K562 (cell line): Measurements from ENCODE around the gene H2BK1. TPM values are rescaled to one million over a fixed set of nuclear protein-coding genes. Genes with fewer than 3 reads are reported as not detected.

ENCODE experiments used
- ATAC-seq: fragments of 200-7000 bp; cut with Tn5 transposase; 3 replicates; pipeline ENCODE4 v1.9.1; 2020; ENCODE audit warnings: moderate library complexity
- BruUV-seq: library from RNA; stranded (reverse); fragments of 400-500 nt; replicated peaks from 2 replicates; lab custom pipeline; 2021; lab: Mats Ljungman, UMichigan
- CTCF ChIA-PET: fragments of 300-600 bp; formaldehyde crosslinking; extraction: SDS; loops from one replicate; lab custom pipeline; 2021; ENCODE audit warnings: low intra/inter-chr PET ratio; lab: Yijun Ruan, JAX
- POLR2A ChIA-PET: fragments of 300-600, 350-650 bp; sonication (Branson Sonifier 250); formaldehyde crosslinking; extraction: SDS; loops from one replicate; lab custom pipeline; 2021; ENCODE audit warnings: antibody characterized with exemption, inconsistent platforms; lab: Yijun Ruan, JAX
- DNase-seq, 4 experiments: peaks; one replicate each; pipeline versions ENCODE4 v3.0.0 to v3.0.0-alpha.2; 2011 to 2018; ENCODE audit warnings: low spot score in 3 of 4, mixed read lengths in 3 of 4; ENCODE audit errors: extremely low read depth in 1 of 4
- FAIRE-seq: peaks from 2 replicates; lab custom pipeline; 2011; peaks lifted over from hg19 to GRCh38; lab: Jason Lieb, UNC
- H2AFZ ChIP-seq: 2 replicates; pipeline ENCODE4 v1.6.0; 2011; ENCODE audit warnings: low read depth, low read length, control low read depth, inconsistent platforms
- H3K27ac ChIP-seq: fragments of 200-600 bp; 3 replicates; pipeline ENCODE4 v1.8.0; 2011; ENCODE audit warnings: low read depth, mild to moderate bottlenecking, control low read depth, inconsistent platforms, low read length, moderate library complexity, mixed read lengths; ENCODE audit errors: extremely low read depth
- H3K27me3 ChIP-seq, 2 experiments: fragments of 300-600 bp in 1 of 2; 2 replicates in 1 of 2; 3 replicates in 1 of 2; pipeline versions ENCODE4 v1.6.0 to v1.8.0; 2011; ENCODE audit warnings: inconsistent platforms in 2 of 2, low read length in 2 of 2, mild to moderate bottlenecking in 1 of 2, mixed read lengths in 1 of 2, moderate library complexity in 1 of 2; ENCODE audit not compliant: control insufficient read depth in 2 of 2, insufficient read depth in 2 of 2
- H3K36me3 ChIP-seq: fragments of 300-600 bp; 3 replicates; pipeline ENCODE4 v1.8.0; 2011; ENCODE audit warnings: mild to moderate bottlenecking, low read length, inconsistent platforms; ENCODE audit not compliant: control insufficient read depth, insufficient read depth
- H3K4me1 ChIP-seq, 2 experiments: fragments of 200-600 bp in 1 of 2; replicated peaks in 1 of 2; 2 replicates in 1 of 2; 3 replicates in 1 of 2; pipeline versions ENCODE4 v1.5.1 to v1.8.0; 2011; ENCODE audit warnings: inconsistent platforms in 2 of 2, low read length in 2 of 2, mild to moderate bottlenecking in 1 of 2, mixed read lengths in 1 of 2, moderate library complexity in 1 of 2; ENCODE audit not compliant: control insufficient read depth in 2 of 2, insufficient read depth in 2 of 2
- H3K4me2 ChIP-seq: 2 replicates; pipeline ENCODE4 v1.6.1; 2011; ENCODE audit warnings: low read length, control low read depth, inconsistent platforms, mixed read lengths; ENCODE audit not compliant: insufficient read depth
- H3K4me3 ChIP-seq: fragments of 200-600 bp; sonication (generic), shearing (Covaris generic); 2 replicates; pipeline ENCODE4 v1.5.1; 2016; ENCODE audit warnings: control low read depth, inconsistent platforms
- H3K79me2 ChIP-seq: fragments of 200-600 bp; 3 replicates; pipeline ENCODE4 v1.8.0; 2011; ENCODE audit warnings: low read length, inconsistent platforms; ENCODE audit not compliant: control insufficient read depth, insufficient read depth
- H3K9ac ChIP-seq, 2 experiments: 2 replicates each; pipeline versions ENCODE4 v1.6.0 to v1.6.1; 2011; ENCODE audit warnings: low read depth in 2 of 2, low read length in 2 of 2, control low read depth in 1 of 2, inconsistent platforms in 1 of 2, mild to moderate bottlenecking in 1 of 2, mixed read lengths in 1 of 2; ENCODE audit not compliant: insufficient read depth in 1 of 2
- H3K9me1 ChIP-seq: one replicate; pipeline ENCODE4 v1.6.0; 2011; ENCODE audit warnings: inconsistent platforms, mild to moderate bottlenecking, low read length, moderate library complexity; ENCODE audit not compliant: control insufficient read depth, insufficient read depth
- H3K9me3 ChIP-seq: replicated peaks from 2 replicates; pipeline ENCODE4 v1.5.1; 2011; ENCODE audit warnings: low read depth, low read length, inconsistent platforms; ENCODE audit not compliant: control insufficient read depth, insufficient read depth
- H4K20me1 ChIP-seq: replicated peaks from 2 replicates; pipeline ENCODE4 v1.6.1; 2011; ENCODE audit warnings: low read length, inconsistent platforms, mixed read lengths; ENCODE audit not compliant: control insufficient read depth, insufficient read depth
- CEBPB ChIP-seq: fragments of 450-650 bp; IDR thresholded peaks from 2 replicates; pipeline ENCODE4 v1.6.1; 2016; ENCODE audit warnings: missing genetic modification characterization, missing compliant biosample characterization
- CTCF ChIP-seq, 3 experiments: IDR thresholded peaks in 2 of 3; conservative IDR thresholded peaks in 1 of 3; 2 replicates each; pipeline ENCODE4 v1.5.1; 2011 to 2012; ENCODE audit warnings: low read length in 3 of 3, mild to moderate bottlenecking in 3 of 3, control low read depth in 2 of 3, improper control_type of control experiment in 1 of 3, inconsistent platforms in 1 of 3, low read depth in 1 of 3, mixed read lengths in 1 of 3, moderate library complexity in 1 of 3; ENCODE audit not compliant: insufficient read depth in 2 of 3
- E2F8 ChIP-seq: fragments of 450-650 bp; IDR thresholded peaks from 2 replicates; pipeline ENCODE4 v1.7.1; 2018; ENCODE audit warnings: mild to moderate bottlenecking, low read depth; ENCODE audit not compliant: partially characterized antibody
- WGBS: fragments of 100-300 bp; shearing (Covaris generic); methylation state at CpG from one replicate; pipeline ENCODE4 v1.1.6; 2016; ENCODE audit warnings: low coverage, mixed read lengths; ENCODE audit not compliant: insufficient coverage; ENCODE audit errors: missing lambda C conversion rate; 5-methylcytosine and 5-hydroxymethylcytosine counted together
- in situ Hi-C: fragments of 300-500 bp; cut with MboI; formaldehyde crosslinking; loops from 4 replicates; pipeline ENCODE4 v1.15.0; 2018; ENCODE audit warnings: inconsistent platforms, mixed read lengths
- intact Hi-C: fragments of 100-400 bp; cut with micrococcal nuclease; formaldehyde crosslinking; loops from 2 replicates; pipeline ENCODE4 v1.14.2; 2022
- polyA plus RNA-seq, 8 experiments: library from polyadenylated mRNA; depleted of rRNA in 4 of 8; stranded (reverse) in 5 of 8; unstranded in 3 of 8; fragments of >200 nt; fragmentation: Nextera tagmentation in 2 of 8; fragmentation: Illumina TruSeq in 1 of 8; extraction: Ambion mirVana in 2 of 8; extraction: Trizol in 1 of 8; gene quantifications; 2 replicates each; pipeline versions ENCODE4 v1.2.1 to v1.2.3, GENCODE V29; 2011 to 2014; ENCODE audit warnings: inconsistent platforms in 1 of 8, missing spikeins in 1 of 8
- total RNA-seq, 7 experiments: library from RNA; depleted of rRNA in 6 of 7; stranded (reverse); fragments of >200 nt in 6 of 7; fragmentation: Illumina TruSeq in 2 of 7; extraction: Trizol in 2 of 7; gene quantifications; 2 replicates each; pipeline versions ENCODE4 v1.2.1 to v1.2.3, GENCODE V29; 2011 to 2021; ENCODE audit warnings: low replicate concordance in 1 of 7

H2BK1 gene
- total and polyA plus RNA-seq, 9 of the 15 experiments (the other 6 are each of a cell fraction or from before 2014, with no cell fraction given) = not detected

GRCh38 chr7:151191544-151191943 lies 18.7 kb downstream of the H2BK1 start (continued):
- peak; percentile 39 to 48 (median 41); a peak in 4 of 6 replicates for TF ChIP-seq CTCF (IDR thresholded peaks at IDR 0.05 in 2 of 3, conservative IDR thresholded peaks at IDR 0.05 in 1 of 3; ENCODE audit: insufficient read depth in 2 of 3, low read depth in 1 of 3, low read length in 3 of 3)

- Histone ChIP-seq H2AFZ (no peak overlapping the region), H3K27ac (no peak overlapping the region), H3K79me2 (no peaks in the 10 kb centered on the region), H3K27me3 (peaks cover 66 to 73% of the 10 kb centered on the region in 2 experiments), H3K9me1 (no peaks in the 10 kb centered on the region), H3K9ac (no peak overlapping the region), H3K9me3 (no peaks in the 10 kb centered on the region; the same call in 1 of the 2 replicates), H3K4me2 (no peak overlapping the region), H4K20me1 (peaks cover 5% of the 10 kb centered on the region; the same call in 1 of the 2 replicates), H3K36me3 (no peaks in the 10 kb centered on the region), H3K4me3 (no peak overlapping the region), H3K4me1 (peaks cover 0 to 19% of the 10 kb centered on the region in 2 experiments; a peak in 2 of 5 replicates)
- TF ChIP-seq E2F8 (no peak), CEBPB (no peak)
- WGBS = 5% methylated on average over 4 of the region's 4 CpGs
- FAIRE-seq (no peak), ATAC-seq (no peak), DNase-seq (no peak)
- in situ Hi-C loops = no loop called here
- BruUV-seq = no TSS peak
- intact Hi-C loops = no loop called here
- ChIA-PET POLR2A (interaction anchor here (0.6 kb wide), 1 partner anchor 242 kb away, joined by 3 read pairs; no protein-coding TSS in a partner anchor), CTCF (interaction anchor here (0.5 kb wide), 1 partner anchor 14 kb away, joined by 3 read pairs; no protein-coding TSS in a partner anchor)
These were observed 21.2 kb downstream of the H2BK1 start for GRCh38 chr7:151189038-151189437.
